Measurements from ENCODE around the gene CD44. TPM values are rescaled to one million over a fixed set of nuclear protein-coding genes. Genes with fewer than 3 reads are reported as not detected.
"Not testable (repeated sequence)": the region's sequence is repeated elsewhere in the genome, so short reads cannot be mapped to it uniquely, and the experiment has no call there.

The CD44 gene
- total RNA-seq, 4 donors from 2014 or later: 861 to 1,282 (median 914) TPM

DNA sequence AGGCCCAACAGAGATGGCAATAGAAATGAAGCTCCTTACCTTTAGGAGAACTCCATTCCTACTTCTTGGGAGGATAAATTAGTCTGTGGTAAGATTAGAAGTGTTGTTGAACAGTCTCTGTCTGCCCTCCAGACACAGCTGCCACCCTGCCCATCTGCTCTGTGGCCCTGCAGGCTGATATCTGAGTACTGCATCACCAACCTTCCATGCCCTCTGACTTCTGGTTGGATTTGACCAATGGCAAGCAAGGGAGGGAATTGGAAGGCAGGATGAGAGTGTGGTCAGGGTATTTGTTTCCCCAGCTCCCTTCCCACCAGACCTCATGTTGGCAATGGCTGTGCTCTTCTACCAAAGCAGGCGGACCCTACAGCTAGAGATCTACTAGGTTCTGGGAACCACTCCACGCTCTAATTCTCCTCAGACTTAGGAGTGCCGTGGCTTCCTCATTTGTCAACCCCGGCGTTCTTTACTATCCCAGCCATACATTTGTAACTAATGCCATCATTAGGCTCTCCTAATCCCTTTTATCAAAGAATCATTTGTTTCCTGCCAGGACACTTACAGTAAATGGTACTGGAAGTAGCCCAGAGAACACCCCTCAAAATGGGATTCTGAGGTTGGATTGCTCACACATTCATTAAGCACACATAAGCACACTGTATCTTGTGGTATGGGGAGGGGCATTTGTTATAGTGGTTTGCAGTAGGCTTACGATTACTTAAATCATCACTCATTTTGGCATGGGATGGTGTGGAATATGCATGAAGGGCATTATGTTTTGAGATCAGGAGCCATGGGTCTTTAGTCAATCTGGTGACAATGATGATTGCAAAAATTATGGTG is 35.4 kb upstream of the CD44 start:
- TF ChIP-seq, protein P1, sequence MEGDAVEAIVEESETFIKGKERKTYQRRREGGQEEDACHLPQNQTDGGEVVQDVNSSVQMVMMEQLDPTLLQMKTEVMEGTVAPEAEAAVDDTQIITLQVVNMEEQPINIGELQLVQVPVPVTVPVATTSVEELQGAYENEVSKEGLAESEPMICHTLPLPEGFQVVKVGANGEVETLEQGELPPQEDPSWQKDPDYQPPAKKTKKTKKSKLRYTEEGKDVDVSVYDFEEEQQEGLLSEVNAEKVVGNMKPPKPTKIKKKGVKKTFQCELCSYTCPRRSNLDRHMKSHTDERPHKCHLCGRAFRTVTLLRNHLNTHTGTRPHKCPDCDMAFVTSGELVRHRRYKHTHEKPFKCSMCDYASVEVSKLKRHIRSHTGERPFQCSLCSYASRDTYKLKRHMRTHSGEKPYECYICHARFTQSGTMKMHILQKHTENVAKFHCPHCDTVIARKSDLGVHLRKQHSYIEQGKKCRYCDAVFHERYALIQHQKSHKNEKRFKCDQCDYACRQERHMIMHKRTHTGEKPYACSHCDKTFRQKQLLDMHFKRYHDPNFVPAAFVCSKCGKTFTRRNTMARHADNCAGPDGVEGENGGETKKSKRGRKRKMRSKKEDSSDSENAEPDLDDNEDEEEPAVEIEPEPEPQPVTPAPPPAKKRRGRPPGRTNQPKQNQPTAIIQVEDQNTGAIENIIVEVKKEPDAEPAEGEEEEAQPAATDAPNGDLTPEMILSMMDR (IDR thresholded peaks at IDR 0.05): no peak
- TF ChIP-seq POLR2A (IDR thresholded peaks at IDR 0.05): no peak
- intact Hi-C loops (cut with DNase I; ENCODE audit: low total_unique reads): no loop called here
- WGBS, 2 donors: 85 to 87% methylated on average over 6 of the region's 6 CpGs

DNA sequence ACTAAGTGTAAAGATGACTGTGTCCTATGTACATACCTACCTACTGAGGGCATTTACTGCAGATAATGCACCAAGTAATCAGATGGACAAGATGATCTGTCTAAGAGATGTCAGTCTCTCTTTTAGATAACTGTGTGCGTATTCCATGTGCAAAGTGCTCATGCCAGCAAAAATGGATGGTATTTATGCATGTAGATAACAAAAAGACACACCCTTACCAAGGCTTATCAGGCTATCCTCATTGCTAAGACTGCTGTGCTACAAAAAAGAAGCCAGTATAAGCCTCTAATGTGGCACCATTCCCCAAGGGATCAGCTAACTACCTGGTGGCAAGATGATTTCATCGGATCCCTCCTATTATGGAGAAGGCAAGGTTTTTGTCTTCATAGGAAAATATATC is 34.3 kb upstream of the CD44 start:
- H3K4me3 ChIP-seq (ENCODE audit: low read depth, poor library complexity, severe bottlenecking): no peak overlapping the region
- intact Hi-C loops (cut with DNase I; ENCODE audit: low total_unique reads): no loop called here
- no peak for DNase-seq (ENCODE audit: low spot score in 2 of 2)
- WGBS, 2 donors: 65 to 71% methylated on average over 2 of the region's 2 CpGs
- TF ChIP-seq, protein P1 (IDR thresholded peaks at IDR 0.05): no peak
- no peak for TF ChIP-seq POLR2A (IDR thresholded peaks at IDR 0.05)

More for the DNA sequence above, 35.4 kb upstream of the CD44 start:
- no peak overlapping the region for H3K4me3 ChIP-seq (ENCODE audit: low read depth, poor library complexity, severe bottlenecking)
- no peak for DNase-seq (ENCODE audit: low spot score in 2 of 2)

DNA sequence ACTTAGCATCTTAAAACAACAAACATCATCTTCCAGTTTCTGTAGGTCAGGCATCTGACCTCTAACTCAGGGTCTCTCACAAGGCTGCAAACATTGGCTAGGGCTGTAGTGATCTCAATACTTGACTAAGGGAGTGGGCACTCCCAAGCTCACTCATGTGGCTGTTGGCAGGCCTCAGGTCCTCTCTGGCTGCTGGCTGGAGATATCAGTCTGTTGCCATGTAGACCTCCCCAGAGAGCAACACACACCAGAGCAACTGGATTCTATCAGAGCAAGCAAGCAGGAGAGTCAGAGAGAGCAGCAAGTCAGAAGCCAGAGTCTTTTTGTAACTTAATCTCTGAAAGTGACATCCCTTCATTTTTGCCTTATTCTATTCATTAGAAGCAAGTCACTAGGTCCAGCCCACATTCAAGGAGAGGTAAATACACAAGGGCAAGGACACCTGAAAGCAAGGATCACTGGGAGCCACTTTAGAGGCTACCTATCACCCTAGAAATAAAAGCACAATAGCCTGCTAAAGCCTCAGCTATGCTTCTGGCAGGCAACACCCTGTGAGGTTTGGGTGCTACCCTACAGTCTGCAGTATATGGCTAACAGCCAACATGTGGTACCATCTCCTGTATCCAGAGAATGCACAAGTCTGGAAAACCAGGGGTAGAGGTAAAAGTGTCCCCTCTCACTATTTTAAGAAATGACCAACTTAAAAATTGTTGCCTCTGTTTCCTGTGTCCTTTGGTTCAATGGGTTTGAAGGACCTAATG is 33.5 kb upstream of the CD44 start:
- no peak overlapping the region for H3K4me3 ChIP-seq (ENCODE audit: low read depth, poor library complexity, severe bottlenecking)
- intact Hi-C loops (cut with DNase I; ENCODE audit: low total_unique reads): no loop called here
- no peak for DNase-seq (ENCODE audit: low spot score in 2 of 2)
- TF ChIP-seq, protein P1 (IDR thresholded peaks at IDR 0.05): no peak
- TF ChIP-seq POLR2A (IDR thresholded peaks at IDR 0.05): no peak

DNA sequence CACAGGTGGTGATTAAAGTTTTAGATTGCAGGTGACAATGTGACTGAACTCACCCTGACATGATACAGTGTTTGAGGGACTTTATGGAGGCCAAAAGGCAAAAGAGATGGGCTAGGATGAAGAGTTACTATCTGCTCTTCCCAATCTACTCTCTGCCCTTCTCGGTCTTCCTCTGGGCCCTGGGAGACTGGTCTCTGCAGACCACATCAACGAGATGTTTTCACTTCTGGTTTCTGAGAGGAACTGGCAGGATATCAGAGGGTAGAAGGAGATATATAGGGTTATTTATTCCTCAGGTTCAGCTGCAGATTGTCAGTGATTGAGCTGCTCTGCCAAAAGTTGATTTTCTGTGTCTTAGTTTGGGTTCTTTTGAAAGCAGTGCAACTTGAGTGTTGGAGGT is 32.4 kb upstream of the CD44 start:
- intact Hi-C loops (cut with DNase I; ENCODE audit: low total_unique reads): no loop called here
- TF ChIP-seq POLR2A (IDR thresholded peaks at IDR 0.05): no peak
- TF ChIP-seq, protein P1 (IDR thresholded peaks at IDR 0.05): no peak
- WGBS, 2 donors: 66 to 67% methylated on average over 2 of the region's 2 CpGs
- no peak for DNase-seq (ENCODE audit: low spot score in 2 of 2)
- no peak overlapping the region for H3K4me3 ChIP-seq (ENCODE audit: low read depth, poor library complexity, severe bottlenecking)

DNA sequence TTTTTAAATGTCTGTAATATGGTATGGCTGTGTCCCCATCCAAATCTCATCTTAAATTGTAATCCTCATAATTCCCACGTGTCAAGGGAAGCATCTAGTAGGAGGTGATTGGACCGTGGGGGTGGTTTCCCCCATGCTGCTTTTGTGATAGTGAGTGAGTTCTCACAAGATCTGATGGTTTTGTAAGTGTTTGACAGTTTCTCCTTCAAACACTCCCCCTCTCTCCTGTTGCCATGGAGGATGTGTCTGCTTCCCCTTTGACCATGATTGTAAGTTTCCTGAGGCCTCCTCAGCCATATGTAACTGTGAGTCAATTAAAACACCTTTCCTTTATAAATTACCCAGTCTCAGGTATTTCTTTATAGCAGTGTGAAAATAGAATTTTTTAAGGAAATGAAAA is 31.1 kb upstream of the CD44 start:
- no peak overlapping the region for H3K4me3 ChIP-seq (ENCODE audit: low read depth, poor library complexity, severe bottlenecking)
- no peak for DNase-seq (ENCODE audit: low spot score in 2 of 2)
- 70 to 74% methylated on average over 2 of the region's 2 CpGs for WGBS, 2 donors
- intact Hi-C loops (cut with DNase I; ENCODE audit: low total_unique reads): no loop called here
- TF ChIP-seq, protein P1 (IDR thresholded peaks at IDR 0.05): no peak
- no peak for TF ChIP-seq POLR2A (IDR thresholded peaks at IDR 0.05)

DNA sequence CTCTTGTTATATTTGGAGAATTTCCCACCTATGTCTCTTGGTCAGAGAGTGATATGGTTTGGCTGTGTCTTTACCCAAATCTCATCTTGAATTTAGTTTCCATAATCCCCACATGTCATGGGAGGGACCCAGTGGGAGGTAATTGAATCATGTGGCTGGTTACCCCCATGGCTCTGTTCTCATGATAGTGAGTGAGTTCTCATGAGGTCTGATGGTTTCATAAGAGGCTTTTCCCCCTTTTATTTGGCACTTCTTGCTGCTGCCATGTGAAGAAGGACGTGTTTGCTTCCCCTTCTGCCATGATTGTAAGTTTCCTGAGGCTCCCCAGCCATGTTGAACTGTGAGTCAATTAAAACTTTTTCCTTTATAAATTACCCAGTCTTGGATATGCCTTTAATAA is 30.6 kb upstream of the CD44 start:
- intact Hi-C loops (cut with DNase I; ENCODE audit: low total_unique reads); H3K4me3 ChIP-seq (ENCODE audit: low read depth, poor library complexity, severe bottlenecking); DNase-seq (ENCODE audit: low spot score in 2 of 2): not testable (repeated sequence)
- 82 to 95% methylated on average over 1 of the region's 1 CpG for WGBS, 2 donors

Measured in lower leg skin (tissue), 4 donors.